HepG2 (cell line): ENCODE data around the gene MTM1. TPM values are rescaled to one million over a fixed set of nuclear protein-coding genes. Genes with fewer than 3 reads are reported as not detected.
A peak's percentile ranks its signal among the peaks of the same experiment; 100 is the strongest.

Source experiments
- ATAC-seq: fragments of 200-7000 bp; cut with Tn5 transposase; 3 replicates; pipeline ENCODE4 v1.9.1; 2020; ENCODE audit warnings: mild to moderate bottlenecking, moderate library complexity
- BruUV-seq: library from RNA; stranded (reverse); fragments of 400-500 nt; replicated peaks from 2 replicates; lab custom pipeline; 2021; lab: Mats Ljungman, UMichigan
- CTCF ChIA-PET: fragments of 300-600 bp; formaldehyde crosslinking; extraction: SDS; loops from one replicate; lab custom pipeline; 2021; ENCODE audit warnings: low total read pairs, inconsistent platforms, low intra/inter-chr PET ratio; lab: Yijun Ruan, JAX
- POLR2A ChIA-PET: fragments of 350-600 bp; sonication (Branson Sonifier 250); formaldehyde crosslinking; loops from one replicate; lab custom pipeline; 2020; ENCODE audit warnings: antibody characterized with exemption, inconsistent platforms; lab: Yijun Ruan, JAX
- DNase-seq: peaks from one replicate; pipeline ENCODE4 v3.0.0-alpha.2; 2015; ENCODE audit warnings: low spot score
- FAIRE-seq: peaks from 3 replicates; lab custom pipeline; 2011; peaks lifted over from hg19 to GRCh38; lab: Jason Lieb, UNC
- H2AFZ ChIP-seq: one replicate; pipeline ENCODE4 v1.6.1; 2011; ENCODE audit warnings: low read length, inconsistent platforms
- H3K27ac ChIP-seq: fragments of 300-600 bp; 3 replicates; pipeline ENCODE4 v1.8.0; 2011; ENCODE audit warnings: mixed run types, mild to moderate bottlenecking, mixed read lengths, low read length, inconsistent platforms; ENCODE audit not compliant: insufficient read depth; ENCODE audit errors: extremely low read length
- H3K27me3 ChIP-seq, 2 experiments: fragments of 200-600 bp in 1 of 2; 2 replicates in 1 of 2; 3 replicates in 1 of 2; pipeline versions ENCODE4 v1.6.0 to v1.8.0; 2011; ENCODE audit warnings: low read length in 2 of 2, mild to moderate bottlenecking in 2 of 2, moderate library complexity in 2 of 2, inconsistent platforms in 1 of 2; ENCODE audit not compliant: insufficient read depth in 2 of 2, control insufficient read depth in 1 of 2
- H3K36me3 ChIP-seq, 2 experiments: fragments of 200-600 bp in 1 of 2; replicated peaks in 1 of 2; 2 replicates in 1 of 2; 3 replicates in 1 of 2; pipeline versions ENCODE4 v1.5.1 to v1.8.0; 2011; ENCODE audit warnings: low read length in 2 of 2, inconsistent platforms in 1 of 2; ENCODE audit not compliant: insufficient read depth in 2 of 2, control insufficient read depth in 1 of 2
- H3K4me1 ChIP-seq: 2 replicates; pipeline ENCODE4 v1.5.1; 2012; ENCODE audit warnings: low read length, inconsistent platforms; ENCODE audit not compliant: insufficient read depth
- H3K4me2 ChIP-seq: 2 replicates; pipeline ENCODE4 v1.6.0; 2011; ENCODE audit warnings: low read depth, low read length, inconsistent platforms
- H3K4me3 ChIP-seq, 3 experiments: fragments of 200-600 bp in 1 of 3; sonication (generic), shearing (Covaris generic) in 1 of 3; replicated peaks in 1 of 3; 2 replicates each; pipeline ENCODE4 v1.5.1; 2011 to 2016; ENCODE audit warnings: low read length in 3 of 3, inconsistent platforms in 2 of 3, low read depth in 2 of 3, mild to moderate bottlenecking in 2 of 3, control low read depth in 1 of 3, mixed read lengths in 1 of 3; ENCODE audit not compliant: insufficient read depth in 1 of 3
- H3K79me2 ChIP-seq: one replicate; pipeline ENCODE4 v1.6.1; 2011; ENCODE audit warnings: low read length, inconsistent platforms; ENCODE audit not compliant: insufficient read depth
- H3K9ac ChIP-seq: 2 replicates; pipeline ENCODE4 v1.6.0; 2011; ENCODE audit warnings: mild to moderate bottlenecking, low read depth, low read length, inconsistent platforms; ENCODE audit not compliant: insufficient read depth
- H3K9me3 ChIP-seq: 2 replicates; pipeline ENCODE4 v1.5.1; 2012; ENCODE audit warnings: mild to moderate bottlenecking, low read length
- H4K20me1 ChIP-seq: 2 replicates; pipeline ENCODE4 v1.6.0; 2011; ENCODE audit warnings: inconsistent platforms, mild to moderate bottlenecking, low read length, moderate library complexity; ENCODE audit not compliant: insufficient read depth
- ARID5B ChIP-seq: IDR thresholded peaks from 2 replicates; pipeline ENCODE4 v1.4.0; 2020; ENCODE audit warnings: mild to moderate bottlenecking, missing genetic modification reagents
- BCL6 ChIP-seq: IDR thresholded peaks from 2 replicates; pipeline ENCODE4 v1.6.1; 2016; ENCODE audit warnings: missing genetic modification reagents, missing compliant biosample characterization
- KDM1A ChIP-seq: IDR thresholded peaks from 2 replicates; pipeline ENCODE4 v1.6.1; 2016; ENCODE audit warnings: missing compliant biosample characterization
- KDM3A ChIP-seq: IDR thresholded peaks from 2 replicates; pipeline ENCODE4 v1.6.1; 2018; ENCODE audit warnings: low read depth, missing compliant biosample characterization
- PHF20 ChIP-seq: sonication (generic); formaldehyde crosslinking; IDR thresholded peaks from 2 replicates; pipeline ENCODE4 v1.5.0; 2020; ENCODE audit warnings: mild to moderate bottlenecking, missing genetic modification reagents
- PRDM10 ChIP-seq: sonication (generic); formaldehyde crosslinking; IDR thresholded peaks from 2 replicates; pipeline ENCODE4 v1.4.0; 2020; ENCODE audit warnings: low read depth, missing genetic modification reagents
- TFAP4 ChIP-seq: sonication (generic); IDR thresholded peaks from 2 replicates; pipeline ENCODE4 v1.6.1; 2016; ENCODE audit warnings: low read depth, borderline replicate concordance
- ZBTB1 ChIP-seq: sonication (generic); formaldehyde crosslinking; IDR thresholded peaks from 2 replicates; pipeline ENCODE4 v1.4.0; 2020; ENCODE audit warnings: missing genetic modification reagents, borderline replicate concordance
- ZFX ChIP-seq: sonication (generic); formaldehyde crosslinking; IDR thresholded peaks from 2 replicates; pipeline ENCODE4 v1.4.0; 2020; ENCODE audit warnings: mild to moderate bottlenecking, low read depth, missing genetic modification reagents, moderate library complexity
- ZMYM3 ChIP-seq: sonication (generic); formaldehyde crosslinking; IDR thresholded peaks from 2 replicates; pipeline ENCODE4 v1.5.1; 2020; ENCODE audit warnings: mild to moderate bottlenecking, missing genetic modification reagents
- ZNF460 ChIP-seq: sonication (generic); formaldehyde crosslinking; IDR thresholded peaks from 2 replicates; pipeline ENCODE4 v1.5.1; 2020; ENCODE audit warnings: missing genetic modification reagents, mild to moderate bottlenecking, borderline replicate concordance
- ZNF652 ChIP-seq: IDR thresholded peaks from 2 replicates; pipeline ENCODE4 v1.6.1; 2016; ENCODE audit warnings: low read depth, borderline replicate concordance
- WGBS: methylation state at CpG from one replicate; pipeline ENCODE4 v1.1.6; 2017; ENCODE audit warnings: low lambda C conversion rate; 5-methylcytosine and 5-hydroxymethylcytosine counted together
- in situ Hi-C: cut with HindIII; loops from 2 replicates; pipeline ENCODE4 v1.10.0; 2017; ENCODE audit warnings: low pct_unique_long_range_greater_than_20kb; ENCODE audit not compliant: extremely low pct_ligation_motif_present
- intact Hi-C: fragments of 100-400 bp; cut with micrococcal nuclease; formaldehyde crosslinking; loops from one replicate; pipeline ENCODE4 v1.10.0; 2022; ENCODE audit not compliant: unreplicated experiment
- polyA plus RNA-seq, 8 experiments: library from polyadenylated mRNA; depleted of rRNA in 3 of 8; stranded (reverse) in 7 of 8; unstranded in 1 of 8; fragments of >200 nt; fragmentation: Illumina TruSeq in 4 of 8; extraction: Trizol in 4 of 8; gene quantifications; 2 replicates each; pipeline versions ENCODE4 v1.2.1 to v1.2.3, GENCODE V29; 2011 to 2016; ENCODE audit warnings: low read depth in 4 of 8, missing spikeins in 1 of 8, mixed read lengths in 1 of 8; ENCODE audit not compliant: insufficient read depth in 1 of 8
- total RNA-seq, 5 experiments: library from RNA; depleted of rRNA; stranded (reverse); fragments of >200 nt; fragmentation: Illumina TruSeq; extraction: Trizol; gene quantifications; 2 replicates each; pipeline ENCODE4 v1.2.3, GENCODE V29; 2016; ENCODE audit warnings: low read depth in 1 of 5

Gene MTM1
- total and polyA plus RNA-seq, 2 of the 13 experiments (the other 11 are each of a cell fraction or from before 2014, with no cell fraction given), result 12.0 to 15.2 TPM

GRCh38 chrX:150567645-150568319, 639 bp upstream of the MTM1 start:
- no peaks in the 10 kb centered on the region for H3K36me3 ChIP-seq
- in situ Hi-C loops, result no loop called here
- POLR2A ChIA-PET, result interaction anchor here (0.5 to 8.1 kb wide), 3 partner anchors 9 to 126 kb away, joined by 3 to 63 read pairs (median 3); partner anchors contain the start of gene MTMR1
- peaks cover 35% of the 10 kb centered on the region for H3K79me2 ChIP-seq
- peaks cover 40% of the 10 kb centered on the region for H3K4me1 ChIP-seq
- 8% methylated on average over 21 of the region's 23 CpGs for WGBS
- no peaks in the 10 kb centered on the region; a peak in 1 of 5 replicates for H3K27me3 ChIP-seq
- ATAC-seq (peak; percentile 21), DNase-seq (no peak), FAIRE-seq (no peak)
- BruUV-seq, result no TSS peak
- no peak overlapping the region for H2AFZ ChIP-seq
- peak overlapping the region in 1 of 3 experiments; percentile 28; a peak in 2 of 6 replicates for H3K4me3 ChIP-seq
- peak overlapping the region; percentile 69 for H3K27ac ChIP-seq
- intact Hi-C loops, result loop anchor here (2.0 kb wide), 1 partner anchor 23 kb away; no protein-coding TSS in a partner anchor
- H3K4me2 ChIP-seq, result peak overlapping the region; percentile 62
- CTCF ChIA-PET, result no interaction called here
- H4K20me1 ChIP-seq, result no peaks in the 10 kb centered on the region
- H3K9me3 ChIP-seq, result no peaks in the 10 kb centered on the region
- no peak overlapping the region for H3K9ac ChIP-seq
- TF ChIP-seq BCL6 (CRISPR knock-in tag) (0 out of 2 replicates have a peak, but pooled peaks have one; percentile 31), ZMYM3 (peak; percentile 68; the same call in 1 of the 2 replicates), KDM3A (CRISPR knock-in tag) (no peak), ZFX (CRISPR knock-in tag) (no peak), PHF20 (0 out of 2 replicates have a peak, but pooled peaks have one; percentile 22), ZNF460 (peak; percentile 89), ZBTB1 (peak; percentile 92; the same call in 1 of the 2 replicates), KDM1A (peak; percentile 29; the same call in 1 of the 2 replicates), ZNF652 (CRISPR knock-in tag) (no peak), ARID5B (CRISPR knock-in tag) (peak; percentile 31; the same call in 1 of the 2 replicates), TFAP4 (peak; percentile 46; the same call in 1 of the 2 replicates), PRDM10 (peak; percentile 93)
